ENCODE data around the gene EXOSC10.

GRCh38 chr1:11134898-11135266, 35.2 kb upstream of the EXOSC10 start:
- no peak for TF ChIP-seq GATA3 (IDR thresholded peaks at IDR 0.05; ENCODE audit: low read depth, low read length)
- no peak for TF ChIP-seq GATA2 (IDR thresholded peaks at IDR 0.05; ENCODE audit: low read depth, low read length)
